ENCODE data around the gene CCDC50.

CCDC50 gene

DNA sequence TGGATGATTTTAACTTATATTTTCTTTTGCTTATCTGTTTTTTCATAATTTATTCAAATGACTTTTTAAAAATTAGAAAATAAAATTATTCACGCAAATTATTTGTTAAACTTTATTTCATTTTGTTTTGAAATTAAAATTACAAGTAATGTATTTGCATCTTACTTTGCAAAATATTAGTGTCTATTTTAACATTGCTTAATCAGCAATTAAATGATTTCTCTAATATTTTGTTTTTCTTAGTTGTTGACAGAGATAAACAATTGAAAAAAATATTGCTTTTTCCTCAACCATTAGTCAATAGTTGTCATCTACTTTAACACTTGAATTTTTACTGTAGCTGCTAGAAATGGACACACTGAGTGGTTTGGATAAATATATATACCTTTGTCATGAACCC, 99.0 kb downstream of the CCDC50 start:
- no peak for DNase-seq (ENCODE audit: low spot score)

DNA sequence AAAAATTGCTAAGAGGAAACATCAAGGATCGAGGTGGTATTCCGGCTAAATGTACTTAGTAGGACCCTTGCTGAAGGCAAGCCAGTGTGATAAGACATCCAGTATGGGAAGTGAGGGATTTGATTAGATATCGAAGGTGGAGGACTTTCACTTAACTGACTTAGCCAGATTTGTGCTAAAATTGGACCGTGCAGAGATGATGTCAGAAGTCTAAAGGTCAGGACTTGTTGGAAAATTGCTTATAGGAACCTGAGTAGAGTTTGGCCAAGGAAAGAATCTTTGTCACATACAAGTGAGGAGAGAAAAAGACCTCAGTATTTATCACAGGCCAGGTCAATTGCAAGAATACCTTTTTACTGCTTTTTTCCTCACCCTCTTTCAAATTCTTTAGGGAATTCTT, 100.9 kb downstream of the CCDC50 start:
- no peak for DNase-seq (ENCODE audit: low spot score)

DNA sequence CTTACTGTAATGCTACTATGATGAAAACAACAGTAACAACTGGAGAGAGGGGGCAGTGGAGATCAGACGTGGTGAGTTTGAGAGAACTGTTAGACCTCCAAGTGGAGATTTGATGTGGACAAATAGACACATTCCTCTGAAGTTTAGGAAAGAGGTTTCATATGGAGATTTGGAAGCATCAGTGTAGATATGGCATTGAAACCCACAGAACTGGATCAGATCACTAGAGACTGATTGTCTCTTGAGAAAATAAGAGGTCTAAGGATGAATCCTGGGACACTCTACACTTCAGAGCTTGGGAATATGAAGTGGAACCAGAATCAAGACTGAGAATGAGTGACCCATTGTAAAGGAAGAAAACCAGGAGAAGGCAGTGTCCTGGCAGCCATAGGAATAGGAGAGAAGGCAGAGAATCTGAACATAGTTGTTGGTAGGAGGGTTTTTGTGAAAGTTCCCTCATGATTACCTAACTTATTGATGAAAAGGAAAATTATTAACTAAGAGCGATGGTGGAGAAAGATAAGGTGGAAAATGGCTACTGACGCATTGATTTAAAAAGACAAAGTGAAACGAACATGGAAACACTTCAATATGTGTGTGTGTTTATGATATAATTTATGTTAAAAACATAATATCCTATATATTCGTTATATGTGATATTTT, 102.1 kb downstream of the CCDC50 start:
- no peak for DNase-seq (ENCODE audit: low spot score)

DNA sequence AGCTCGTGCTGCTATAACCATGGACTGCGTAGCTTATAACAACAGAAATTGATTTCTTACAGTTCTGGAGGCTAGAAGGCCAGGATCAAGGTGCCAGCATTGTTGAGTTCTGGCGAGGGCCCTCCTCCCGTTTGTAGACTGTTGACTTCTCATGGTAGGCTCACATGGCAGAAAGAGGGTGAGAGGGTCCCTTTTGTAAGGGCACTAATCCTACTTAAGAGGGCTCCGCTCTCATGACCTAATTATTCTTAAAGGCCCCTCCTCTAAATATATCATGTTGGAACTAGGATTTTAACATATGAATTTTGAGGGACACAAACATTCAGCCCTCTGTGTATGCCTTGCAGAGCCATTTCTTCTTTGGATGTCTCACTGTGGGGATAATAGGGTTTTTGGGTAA, 103.0 kb downstream of the CCDC50 start:
- no peak for DNase-seq (ENCODE audit: low spot score)

DNA sequence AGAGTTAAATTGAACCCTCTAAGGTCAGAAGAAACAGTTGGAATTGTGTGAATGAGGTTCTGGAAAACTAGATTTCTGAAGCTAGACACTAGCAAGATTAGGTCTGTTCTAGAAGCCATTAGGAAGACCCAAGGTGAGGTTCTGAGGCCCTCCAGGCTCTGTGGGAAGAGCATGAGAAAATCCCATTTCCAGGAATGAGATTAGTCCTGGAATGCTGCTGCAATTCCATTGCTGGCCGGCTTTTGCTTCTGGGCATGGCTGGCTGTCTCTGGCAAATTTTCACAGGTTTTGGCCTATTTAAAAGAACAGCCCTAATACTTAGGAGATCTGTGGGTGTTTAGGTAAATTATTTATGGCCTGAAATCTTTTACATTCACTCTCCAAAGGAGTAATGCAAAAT, 104.8 kb downstream of the CCDC50 start:
- no peak for DNase-seq (ENCODE audit: low spot score)

DNA sequence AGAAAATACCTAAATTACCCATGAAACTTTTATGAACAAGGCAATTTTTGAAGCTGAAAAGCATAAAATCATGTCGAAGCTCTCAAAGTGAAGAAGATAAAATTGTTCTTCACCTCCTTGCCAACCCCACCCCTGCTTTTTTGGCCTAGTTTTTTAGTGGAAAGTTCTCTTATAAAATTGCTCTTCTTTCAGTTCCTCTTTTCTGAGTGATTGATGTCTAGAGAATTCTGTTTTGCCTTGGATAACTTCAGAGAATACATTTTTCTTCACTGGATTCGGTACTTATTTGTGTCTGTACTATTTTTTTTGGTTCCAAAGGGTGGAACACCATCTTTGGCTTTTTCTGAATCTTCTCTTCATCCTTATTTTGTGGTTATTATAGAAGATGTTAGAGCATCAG, 106.8 kb downstream of the CCDC50 start:
- no peak for DNase-seq (ENCODE audit: low spot score)

DNA sequence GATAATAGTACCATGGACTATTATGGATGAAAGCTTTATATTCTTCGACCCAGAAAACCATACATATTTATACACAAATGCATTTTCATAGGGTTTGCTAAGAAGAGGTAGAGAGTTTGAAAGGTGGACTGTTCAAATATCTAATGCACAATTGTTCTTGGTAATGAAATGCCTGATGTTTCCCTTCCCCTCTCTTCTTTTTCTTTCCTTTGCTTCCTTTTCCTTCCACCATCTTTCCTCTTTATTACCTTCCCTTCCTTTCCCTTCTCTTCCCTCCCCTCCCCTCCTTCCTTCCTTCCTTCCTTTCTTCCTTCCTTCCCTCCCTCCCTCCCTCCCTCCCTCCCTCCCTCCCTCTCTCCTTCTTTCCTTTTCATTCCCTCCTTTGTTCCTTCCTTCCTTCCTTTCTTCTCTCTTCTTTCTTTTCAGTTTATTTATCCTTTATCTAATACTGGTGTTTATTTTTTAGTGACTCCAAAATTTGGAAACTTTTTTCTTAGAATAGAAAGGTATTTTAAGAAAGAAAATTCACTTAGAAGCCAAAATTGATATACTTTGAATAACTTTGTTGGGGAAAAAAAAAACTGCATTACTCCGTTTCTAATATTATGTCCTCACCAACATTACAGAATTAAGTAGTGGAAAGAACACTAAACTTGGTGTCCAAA, 109.1 kb downstream of the CCDC50 start:
- DNase-seq (ENCODE audit: low spot score), result no peak

DNA sequence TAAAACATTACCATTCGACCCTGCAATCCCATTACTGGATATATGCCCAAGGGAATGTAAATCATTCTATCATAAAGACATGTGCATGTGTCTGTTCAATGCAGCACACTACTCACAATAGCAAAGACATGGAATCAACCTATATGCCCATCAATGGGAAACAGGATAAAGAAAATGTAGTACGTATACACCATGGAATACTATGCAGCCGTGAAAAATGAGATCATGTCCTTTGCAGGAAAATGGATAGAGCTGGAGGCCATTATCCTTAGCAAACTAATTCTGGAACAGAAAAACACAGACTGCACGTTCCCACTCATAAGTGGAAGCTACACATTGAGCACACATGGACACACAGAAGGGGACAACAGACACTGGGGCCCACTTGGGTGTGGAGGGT, 111.3 kb downstream of the CCDC50 start:
- DNase-seq (ENCODE audit: low spot score), result no peak

DNA sequence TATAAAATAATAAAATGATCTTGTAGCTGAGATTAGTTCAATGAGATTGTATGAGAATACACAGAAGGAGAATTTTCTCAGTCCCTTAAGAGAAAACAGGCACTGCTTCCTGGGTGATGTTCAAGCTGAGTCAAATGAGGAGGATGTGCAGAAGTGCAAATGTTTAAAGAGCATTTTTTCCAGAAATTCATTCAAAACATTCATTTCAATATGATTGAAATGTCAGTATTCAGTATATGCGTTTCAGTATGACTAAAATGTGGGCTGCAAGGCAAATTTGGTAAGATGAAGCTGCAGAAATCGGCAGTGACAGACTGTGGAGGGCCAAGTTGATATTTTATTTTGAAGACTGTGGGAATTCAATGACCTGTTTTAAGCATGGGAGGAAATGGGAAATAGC, 112.5 kb downstream of the CCDC50 start:
- no peak for DNase-seq (ENCODE audit: low spot score)

DNA sequence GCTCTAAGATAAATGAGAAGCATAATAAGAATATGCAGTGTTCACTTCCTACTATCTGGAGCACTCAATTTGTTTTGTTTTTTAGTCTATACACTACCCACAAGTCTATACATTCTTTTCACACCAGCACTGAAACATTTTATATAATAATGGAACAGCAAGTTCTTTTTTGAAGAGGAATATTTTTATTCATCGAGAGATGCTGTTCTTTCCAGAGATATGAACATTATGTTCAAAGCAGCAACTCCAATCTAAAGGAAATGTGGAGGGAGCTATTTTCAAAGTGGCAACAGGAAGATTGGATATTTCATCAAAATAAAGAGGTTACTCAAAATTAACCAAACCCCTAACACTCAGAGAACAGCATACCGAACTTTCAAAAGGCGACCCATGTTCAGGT, 115.4 kb downstream of the CCDC50 start:
- DNase-seq (ENCODE audit: low spot score), result no peak

All from pons (tissue), 1 donor.